GM19099 (cell line): ENCODE measurements around the gene PPIF.

Experiments
- POLR2A ChIP-seq: IDR thresholded peaks from 3 replicates; pipeline ENCODE4 v1.6.1; 2011; ENCODE audit warnings: low read depth; ENCODE audit not compliant: insufficient read length; ENCODE audit errors: extremely low read depth

PPIF gene

DNA sequence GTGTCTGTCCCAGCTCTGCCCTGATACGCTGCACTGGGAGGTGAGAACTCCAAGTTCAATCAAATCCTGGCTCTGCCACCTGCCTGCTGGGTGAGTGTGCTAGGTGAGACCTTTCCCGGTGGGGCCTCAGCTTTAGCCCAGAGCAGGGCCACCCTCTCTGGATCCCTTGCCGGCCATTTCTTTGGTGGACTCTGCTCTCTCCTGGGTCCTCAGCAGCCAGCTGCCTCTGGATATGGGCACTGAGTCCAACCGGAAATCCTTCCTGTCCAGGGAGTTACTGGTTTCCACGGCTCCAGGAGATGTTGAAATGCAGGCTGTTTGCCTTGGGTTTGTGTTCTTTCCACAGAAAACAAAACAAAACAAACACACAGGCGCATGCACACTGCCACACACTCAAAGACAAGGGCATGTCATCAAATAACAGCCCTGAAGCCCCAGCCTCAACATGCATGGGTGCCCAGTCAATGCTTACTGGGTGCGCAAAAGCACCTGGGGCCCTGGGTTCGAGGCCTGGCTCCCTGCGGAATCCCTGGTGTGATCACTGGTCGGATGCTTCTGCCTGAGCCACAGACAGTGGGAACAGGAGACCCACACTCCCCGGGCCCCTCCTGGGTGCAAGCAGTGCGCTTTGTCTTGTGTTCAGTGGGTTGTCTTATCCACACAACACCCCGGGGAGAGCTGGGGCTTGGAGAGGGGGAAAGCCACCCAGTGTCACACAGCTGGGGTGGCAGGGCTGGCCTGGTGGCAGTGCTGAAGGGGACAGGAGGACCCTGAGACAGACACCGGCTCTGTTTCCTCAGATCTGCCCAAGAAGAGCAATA, 33.1 kb downstream of the PPIF start:
- no peak for TF ChIP-seq POLR2A

DNA sequence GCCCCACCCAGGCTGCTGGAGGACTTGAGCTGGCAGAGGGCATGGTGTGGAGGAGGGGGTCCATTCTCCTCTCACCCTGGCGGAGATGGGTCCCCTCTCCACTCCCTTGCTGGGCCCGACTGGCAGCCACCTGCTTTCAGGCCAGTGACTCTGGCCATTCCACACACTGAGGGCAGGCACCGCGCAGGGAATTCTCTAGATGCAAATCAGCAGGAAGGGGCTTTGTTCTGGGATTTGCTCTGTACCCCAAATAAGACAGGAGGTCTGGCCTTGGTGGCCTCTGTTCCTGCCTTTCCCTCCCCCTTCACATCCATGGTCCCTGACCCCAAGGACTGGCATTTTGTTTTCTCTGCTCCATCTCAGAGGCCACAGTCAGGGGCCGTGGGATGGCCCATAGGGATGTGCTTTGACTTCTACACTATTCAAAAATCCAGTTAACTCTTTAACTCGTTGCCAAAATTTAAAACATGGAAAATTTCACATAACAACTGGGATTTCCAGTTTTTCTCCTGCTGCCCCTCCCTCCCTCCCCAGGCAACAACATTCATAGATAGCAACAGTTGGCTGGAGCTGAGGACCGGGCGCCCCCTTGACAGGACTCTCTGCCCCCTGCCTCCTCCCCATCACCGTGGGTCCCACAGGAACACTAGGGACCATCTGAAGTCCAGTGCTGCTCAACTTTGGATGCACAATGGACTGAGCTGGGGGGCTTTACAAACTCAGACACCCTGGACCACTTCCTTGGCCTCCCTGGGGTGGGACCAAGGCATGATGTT, 33.9 kb downstream of the PPIF start:
- TF ChIP-seq POLR2A, result no peak

DNA sequence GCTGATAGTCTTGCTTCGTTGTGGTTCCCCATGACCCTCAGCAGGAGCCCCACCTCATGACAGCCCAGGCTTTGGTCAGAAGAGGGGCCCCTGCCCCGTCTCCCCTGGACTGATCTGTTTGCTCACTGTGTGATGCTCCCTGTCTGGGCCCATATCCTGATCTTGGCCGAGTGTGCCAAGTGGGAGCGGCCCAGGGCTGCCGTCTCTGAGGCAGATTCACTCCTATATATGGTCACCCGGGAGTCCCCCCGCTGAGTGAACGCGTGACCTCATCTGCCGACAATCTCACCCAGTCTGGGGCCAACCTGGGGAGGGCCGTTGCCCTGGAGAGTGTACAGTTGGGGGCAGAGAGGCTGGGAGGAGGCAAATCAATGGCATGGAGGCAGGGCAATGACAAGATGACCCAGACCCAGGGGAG, 34.5 kb downstream of the PPIF start:
- no peak for TF ChIP-seq POLR2A

DNA sequence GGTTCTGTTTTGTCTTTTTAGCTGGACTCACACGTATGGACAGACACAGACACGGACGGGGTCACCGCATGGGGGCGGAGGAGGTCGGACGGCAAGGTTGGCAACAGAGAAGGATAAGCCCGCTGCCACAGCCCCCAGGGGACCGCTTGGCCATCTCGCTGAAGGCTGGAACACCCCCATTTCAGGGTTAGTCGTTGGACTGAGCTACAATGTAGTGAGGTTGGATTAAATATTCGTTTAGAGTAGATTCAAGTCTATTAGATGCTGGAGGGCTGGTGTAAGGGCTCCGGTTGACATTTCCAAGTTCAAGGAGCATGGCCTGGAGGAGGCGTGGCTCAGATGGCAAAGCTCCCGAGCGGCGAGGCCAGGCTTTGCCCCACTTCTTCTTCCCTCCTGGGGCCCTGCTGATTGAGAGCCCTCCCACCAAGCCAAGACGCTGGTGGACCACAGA, 35.2 kb downstream of the PPIF start:
- TF ChIP-seq POLR2A, result no peak

DNA sequence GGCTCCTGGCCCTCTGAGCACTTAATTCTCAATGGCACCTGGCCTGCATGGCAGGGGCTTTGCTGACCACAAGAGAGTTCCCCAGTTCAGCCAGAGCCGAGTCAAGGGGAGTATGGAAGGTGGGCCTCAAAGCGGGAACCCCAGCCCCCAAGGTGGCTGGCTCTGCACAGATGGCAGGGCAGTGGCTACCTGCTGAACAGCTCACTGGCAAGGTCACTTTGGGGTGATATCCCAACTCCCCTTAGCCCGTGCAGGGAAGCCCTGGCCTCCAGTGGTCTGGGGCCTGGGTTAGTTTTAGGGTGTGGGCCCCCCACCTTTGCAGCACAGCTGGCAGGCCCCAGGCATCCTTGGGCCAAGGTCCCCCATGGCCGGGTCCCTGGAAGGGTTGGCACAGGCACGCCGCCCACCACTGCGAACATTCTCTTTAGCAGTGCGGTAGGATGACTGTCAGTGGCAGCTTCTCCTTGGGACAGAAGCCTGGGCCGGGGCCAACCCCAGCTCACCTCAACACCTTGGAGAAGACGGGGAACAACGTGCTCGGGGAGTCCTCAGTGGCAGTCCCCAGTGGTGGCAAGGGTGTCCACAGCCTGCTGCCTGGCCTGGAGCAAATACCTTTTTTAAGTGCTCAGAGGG, 36.8 kb downstream of the PPIF start:
- TF ChIP-seq POLR2A, result no peak

DNA sequence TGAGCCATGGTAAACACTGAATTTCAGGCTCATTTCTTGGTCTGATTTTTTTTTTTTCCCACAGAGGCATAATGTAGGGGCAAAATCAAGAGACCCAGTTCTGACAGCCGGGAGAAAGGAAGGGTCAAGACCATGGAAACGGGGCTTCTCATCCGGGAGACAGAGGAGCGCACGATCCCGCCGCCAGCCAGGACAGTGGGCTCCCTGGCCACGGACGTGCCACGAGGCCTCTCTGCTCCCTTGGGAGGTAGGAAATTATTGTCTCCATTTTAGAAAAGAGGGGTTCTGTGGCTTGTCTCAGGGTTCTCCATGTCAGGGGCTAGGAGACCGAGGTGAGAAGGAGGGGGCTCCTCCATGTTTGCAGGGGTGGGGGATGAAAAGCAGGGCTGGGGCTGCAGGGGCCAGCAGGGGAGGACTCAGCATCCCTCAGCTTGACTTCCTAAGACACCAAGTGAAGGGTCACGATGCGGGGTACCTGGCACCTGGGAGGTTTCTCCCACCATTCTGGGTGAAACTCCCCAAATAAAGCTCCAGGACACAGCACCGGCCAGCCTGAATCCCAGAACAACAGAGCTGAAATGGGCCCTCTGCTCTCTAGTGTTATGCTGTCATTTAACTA, 37.6 kb downstream of the PPIF start:
- no peak for TF ChIP-seq POLR2A

DNA sequence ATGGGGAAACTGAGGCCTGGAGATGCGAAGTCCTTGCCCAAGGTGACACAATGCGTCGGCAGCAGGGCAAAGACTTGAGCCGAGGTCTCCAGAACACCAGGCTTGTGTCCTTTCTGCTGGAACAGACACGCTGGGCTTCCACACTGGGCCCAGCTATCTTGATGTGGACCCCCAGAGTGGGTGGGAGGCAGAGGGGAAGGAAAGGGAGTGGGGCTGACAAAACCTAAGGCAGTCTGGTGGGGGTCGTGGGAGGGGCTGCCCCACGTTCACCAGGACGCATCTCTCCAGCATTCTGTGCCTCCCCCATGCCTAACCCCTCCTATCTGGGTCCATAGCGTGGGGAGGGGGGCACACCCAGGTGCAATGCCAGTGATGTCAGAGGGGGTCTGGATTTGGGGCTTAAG, 38.1 kb downstream of the PPIF start:
- TF ChIP-seq POLR2A, result no peak

DNA sequence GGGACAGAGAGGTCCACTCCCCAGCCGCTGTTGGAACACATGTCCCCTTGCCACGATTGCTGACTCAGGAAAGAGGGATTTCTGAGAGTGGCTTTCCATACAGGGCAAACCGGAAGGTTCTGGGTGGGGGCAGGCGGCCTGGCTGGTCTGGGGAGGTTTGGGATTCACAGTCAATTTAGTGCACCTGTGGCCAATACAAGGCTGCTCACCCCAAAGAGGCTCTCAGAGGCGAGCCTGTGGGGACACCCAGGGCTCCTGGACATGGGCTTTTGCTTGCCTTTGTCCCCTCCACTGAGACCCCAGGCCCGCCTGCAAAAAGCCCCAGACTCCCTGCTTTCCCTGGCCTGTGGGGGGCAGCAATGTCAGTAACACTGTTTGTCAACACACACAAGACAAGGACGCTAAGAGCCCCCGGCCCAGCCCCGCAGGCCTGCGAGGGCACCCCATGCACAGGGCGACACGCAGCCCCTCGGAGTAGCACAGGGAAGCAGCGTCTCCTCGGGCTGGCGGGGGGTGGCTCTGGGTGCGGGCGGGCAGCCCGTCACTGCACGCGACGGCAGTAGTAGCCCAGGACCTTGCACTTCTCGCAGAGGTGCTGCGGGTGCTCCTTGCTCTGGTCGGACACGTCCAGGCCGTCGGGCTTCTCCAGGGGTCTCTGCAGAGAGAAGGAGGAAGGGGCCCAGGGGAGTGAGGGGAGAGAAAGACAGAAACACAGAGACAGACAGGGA, 38.7 kb downstream of the PPIF start:
- TF ChIP-seq POLR2A, result no peak

DNA sequence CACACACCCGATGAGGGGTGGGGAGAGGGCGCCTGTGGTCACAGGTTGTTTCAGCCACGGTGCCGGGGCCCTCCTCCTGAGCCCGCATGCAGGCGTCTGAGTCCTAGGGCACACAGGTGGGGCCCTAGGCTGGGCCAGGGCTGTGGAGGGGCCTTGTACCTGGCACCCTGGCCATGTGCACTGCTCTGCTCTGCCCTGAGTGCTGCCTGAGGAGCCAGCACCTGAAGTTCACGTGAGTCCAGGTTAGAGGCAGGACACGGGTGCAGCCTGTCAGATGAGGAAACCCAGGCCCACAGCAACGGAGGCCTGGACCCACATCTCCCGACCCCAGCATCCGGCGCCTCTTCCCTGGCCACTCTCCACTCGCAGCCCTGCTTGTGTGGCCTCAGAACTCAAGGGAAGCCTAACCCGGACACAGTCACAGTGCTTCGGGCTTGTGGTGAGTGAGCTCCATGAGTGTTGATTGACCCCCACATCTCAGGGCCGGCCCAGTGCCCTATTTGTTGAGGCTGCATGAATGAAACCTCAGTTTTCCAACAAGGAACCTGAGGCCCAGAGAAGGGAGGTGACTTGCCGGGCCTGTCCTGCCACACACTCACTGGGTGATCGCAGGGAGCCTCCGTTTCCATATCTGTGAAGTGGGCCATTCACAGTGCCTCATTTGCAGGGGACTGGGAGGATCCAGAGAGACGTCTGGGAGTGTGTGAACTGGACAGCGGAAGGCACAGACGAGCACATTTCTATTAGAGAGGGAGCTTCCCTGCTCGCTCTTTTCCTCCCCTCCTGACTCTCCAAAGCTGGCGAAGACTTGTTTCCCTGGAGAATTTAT, 39.6 kb downstream of the PPIF start:
- TF ChIP-seq POLR2A, result no peak

DNA sequence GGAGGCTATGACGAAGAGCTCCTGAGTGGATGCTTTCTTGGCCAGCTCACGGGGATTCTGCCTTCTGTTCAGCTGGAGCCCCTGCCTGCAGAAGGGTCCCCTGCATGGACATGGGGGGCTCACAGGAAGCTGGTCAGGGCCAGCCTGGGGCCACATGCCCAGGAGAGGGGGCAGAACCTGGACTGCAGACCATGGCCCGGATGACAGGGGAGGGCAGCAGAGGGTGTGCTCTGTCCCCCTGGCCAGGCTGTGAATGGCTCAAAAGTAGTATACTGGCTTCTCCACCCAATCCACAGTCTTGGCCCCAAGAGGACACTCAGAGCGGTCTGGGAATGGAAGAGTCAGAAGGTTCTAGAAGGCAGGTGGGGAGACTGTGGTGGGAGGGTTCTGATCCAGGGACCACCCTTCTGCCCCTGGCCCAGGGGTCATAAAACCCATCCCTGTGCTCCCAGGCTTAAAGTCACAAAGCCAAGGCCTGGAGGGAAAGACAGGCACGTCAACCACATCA, 40.3 kb downstream of the PPIF start:
- no peak for TF ChIP-seq POLR2A

DNA sequence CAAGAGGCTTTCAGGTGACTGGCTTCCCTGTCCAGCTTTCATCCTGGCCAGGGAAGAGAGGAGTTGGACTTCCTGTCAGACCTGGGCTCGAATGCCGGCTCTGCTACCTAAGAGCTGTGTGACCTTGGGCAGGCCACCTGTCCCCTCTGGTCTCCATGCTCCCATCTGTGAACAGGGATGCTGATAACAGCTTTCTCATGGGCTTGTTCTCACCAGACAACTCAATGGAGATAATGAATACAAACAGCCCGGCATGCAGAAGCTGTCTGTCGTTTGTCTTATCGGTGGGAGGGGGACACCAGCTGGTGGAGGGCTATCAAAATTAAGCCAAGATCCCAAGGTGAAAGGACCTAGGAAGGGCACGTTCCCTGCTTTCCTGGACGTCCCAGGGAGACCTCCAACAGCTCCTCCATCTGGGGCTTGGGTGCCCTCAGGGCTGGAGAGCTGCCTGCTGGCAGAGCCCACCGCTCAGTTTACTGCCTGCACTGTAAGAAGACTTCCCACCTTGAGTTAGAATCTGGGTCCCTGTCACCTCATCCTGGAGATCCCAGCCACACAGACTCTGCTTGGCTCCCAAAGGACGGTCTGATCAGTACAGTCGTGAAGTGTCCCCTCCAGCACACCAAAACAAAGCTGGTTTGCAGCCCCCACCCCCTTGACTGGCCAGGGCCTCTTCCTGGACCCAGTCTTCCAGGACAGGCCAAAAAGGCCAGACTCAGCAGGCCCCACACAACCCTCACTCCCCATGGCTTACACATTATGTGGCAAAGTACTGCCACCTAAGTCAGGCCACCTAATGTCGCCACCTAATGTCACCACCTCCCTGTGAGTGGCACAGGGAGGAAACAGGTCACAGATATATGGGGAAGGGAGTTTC, 40.9 kb downstream of the PPIF start:
- no peak for TF ChIP-seq POLR2A

DNA sequence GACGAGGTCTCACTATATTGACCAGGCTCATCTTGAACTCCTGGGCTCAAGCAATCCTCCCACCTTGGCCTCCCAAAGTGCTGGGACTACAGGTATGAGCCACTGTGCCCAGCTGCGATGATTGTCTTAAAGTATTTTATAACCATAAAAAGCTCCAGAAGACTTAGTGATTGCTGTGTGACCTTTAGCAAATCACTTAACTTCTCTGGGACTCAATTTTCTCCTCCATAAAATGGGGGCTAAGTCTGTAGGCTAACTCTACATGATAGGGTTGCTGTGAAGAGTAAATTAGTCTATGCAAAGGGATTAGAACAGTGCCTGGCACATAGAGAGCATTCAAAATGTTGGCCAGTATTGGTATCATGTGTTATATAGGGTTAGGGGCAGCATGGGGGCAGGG, 42.8 kb downstream of the PPIF start:
- no peak for TF ChIP-seq POLR2A
